ENCODE data around the gene ZSWIM3. TPM values are rescaled to one million over a fixed set of nuclear protein-coding genes. Genes with fewer than 3 reads are reported as not detected.

The ZSWIM3 gene
- total RNA-seq, 2 donors from 2014 or later: 4.6 to 5.2 TPM

GRCh38 chr20:45848421-45848820 lies 9.0 kb upstream of the ZSWIM3 start:
- no peaks in the 10 kb centered on the region for H3K27me3 ChIP-seq
- peaks cover 3% of the 10 kb centered on the region for H3K36me3 ChIP-seq
- no peak for TF ChIP-seq CTCF (IDR thresholded peaks at IDR 0.05)
- H3K27ac ChIP-seq: no peak overlapping the region
- no peaks in the 10 kb centered on the region for H3K4me1 ChIP-seq
- no peak overlapping the region for H3K4me3 ChIP-seq
- DNase-seq: no peak
- intact Hi-C loops (cut with DNase I): no loop called here
- no peaks in the 10 kb centered on the region for H3K9me3 ChIP-seq
- no peak overlapping the region for H3K9ac ChIP-seq (ENCODE audit: low read depth in 2 of 2, low read length in 2 of 2)

GRCh38 chr20:45848969-45849582 lies 8.3 kb upstream of the ZSWIM3 start:
- no peak for DNase-seq
- Histone ChIP-seq H3K4me3 (no peak overlapping the region), H3K27ac (no peak overlapping the region), H3K36me3 (peaks cover 3% of the 10 kb centered on the region), H3K27me3 (no peaks in the 10 kb centered on the region), H3K4me1 (no peaks in the 10 kb centered on the region), H3K9ac (ENCODE audit: low read depth in 2 of 2, low read length in 2 of 2) (no peak overlapping the region), H3K9me3 (no peaks in the 10 kb centered on the region)
- intact Hi-C loops (cut with DNase I): no loop called here
- no peak for TF ChIP-seq CTCF (IDR thresholded peaks at IDR 0.05)

- Histone ChIP-seq H3K4me1 (no peaks in the 10 kb centered on the region), H3K9ac (ENCODE audit: low read depth in 2 of 2, low read length in 2 of 2) (no peak overlapping the region), H3K27ac (no peak overlapping the region), H3K36me3 (peaks cover 3% of the 10 kb centered on the region), H3K9me3 (no peaks in the 10 kb centered on the region), H3K27me3 (no peaks in the 10 kb centered on the region), H3K4me3 (no peak overlapping the region)
- intact Hi-C loops (cut with DNase I): no loop called here
- no peak for DNase-seq
- no peak for TF ChIP-seq CTCF (IDR thresholded peaks at IDR 0.05)
These were observed 7.2 kb upstream of the ZSWIM3 start for GRCh38 chr20:45850238-45850637.

- Histone ChIP-seq H3K4me1 (peaks cover under 1% of the 10 kb centered on the region), H3K36me3 (peaks cover 2% of the 10 kb centered on the region), H3K9ac (ENCODE audit: low read depth in 2 of 2, low read length in 2 of 2) (no peak overlapping the region), H3K4me3 (no peak overlapping the region), H3K27me3 (no peaks in the 10 kb centered on the region), H3K9me3 (no peaks in the 10 kb centered on the region), H3K27ac (no peak overlapping the region)
- DNase-seq: no peak
- intact Hi-C loops (cut with DNase I): no loop called here
- TF ChIP-seq CTCF (IDR thresholded peaks at IDR 0.05): no peak
These were observed 6.5 kb upstream of the ZSWIM3 start for GRCh38 chr20:45850926-45851325.

- H3K9ac ChIP-seq (ENCODE audit: low read depth in 2 of 2, low read length in 2 of 2): no peak overlapping the region
- H3K36me3 ChIP-seq: no peaks in the 10 kb centered on the region
- TF ChIP-seq CTCF (IDR thresholded peaks at IDR 0.05): no peak
These were observed 5.9 kb upstream of the ZSWIM3 start for GRCh38 chr20:45851501-45851900.

More at GRCh38 chr20:45851501-45851900, 5.9 kb upstream of the ZSWIM3 start:
- Histone ChIP-seq H3K9me3 (no peaks in the 10 kb centered on the region), H3K4me3 (no peak overlapping the region), H3K27me3 (no peaks in the 10 kb centered on the region), H3K27ac (no peak overlapping the region), H3K4me1 (peaks cover 6% of the 10 kb centered on the region)
- DNase-seq: no peak
- intact Hi-C loops (cut with DNase I): no loop called here

All from colonic mucosa (tissue), 4 donors.